SK-N-SH (cell line): ENCODE measurements around the gene DXO. TPM values are rescaled to one million over a fixed set of nuclear protein-coding genes. Genes with fewer than 3 reads are reported as not detected.

Experiments used
- CTCF ChIA-PET: fragments of 300-600, 350-600 bp; formaldehyde crosslinking; extraction: SDS; loops from one replicate; lab custom pipeline; 2021; lab: Yijun Ruan, JAX
- POLR2A ChIA-PET: fragments of 350-600 bp; sonication (Branson Sonifier 250); formaldehyde crosslinking; extraction: SDS; loops from one replicate; lab custom pipeline; 2020; ENCODE audit warnings: antibody characterized with exemption, inconsistent platforms; lab: Yijun Ruan, JAX
- DNase-seq: peaks from one replicate; pipeline ENCODE4 v3.0.0; 2012
- H2AFZ ChIP-seq: fragments of 200-600 bp; sonication (generic); 2 replicates; pipeline ENCODE4 v1.8.1; 2016; ENCODE audit warnings: antibody characterized with exemption, mild to moderate bottlenecking, low read depth
- H3F3A ChIP-seq: fragments of 200-600 bp; sonication (generic); replicated peaks from 2 replicates; pipeline ENCODE3; 2016; ENCODE audit warnings: antibody characterized with exemption, mild to moderate bottlenecking; ENCODE audit not compliant: insufficient read depth
- H3K27ac ChIP-seq, 2 experiments: fragments of 200-500 bp in 1 of 2; fragments of 200-600 bp in 1 of 2; sonication (Bioruptor generic) in 1 of 2; sonication (generic), shearing (Covaris generic) in 1 of 2; 2 replicates each; pipeline versions ENCODE4 v1.5.1 to v1.6.1; 2014 to 2016; ENCODE audit warnings: low read depth in 2 of 2, inconsistent platforms in 1 of 2, low read length in 1 of 2, mild to moderate bottlenecking in 1 of 2, mixed read lengths in 1 of 2
- H3K27me3 ChIP-seq: fragments of 200-600 bp; sonication (generic), shearing (Covaris generic); 2 replicates; pipeline ENCODE4 v1.6.1; 2016; ENCODE audit warnings: mixed run types; ENCODE audit not compliant: insufficient read depth
- H3K36me3 ChIP-seq, 2 experiments: fragments of 200-500 bp in 1 of 2; fragments of 200-600 bp in 1 of 2; sonication (Bioruptor generic) in 1 of 2; sonication (generic) in 1 of 2; replicated peaks in 1 of 2; 2 replicates each; pipeline versions ENCODE3 to v1.5.1; 2014 to 2016; ENCODE audit warnings: low read length in 1 of 2, mild to moderate bottlenecking in 1 of 2; ENCODE audit not compliant: insufficient read depth in 2 of 2, control insufficient read depth in 1 of 2
- H3K4me1 ChIP-seq, 2 experiments: fragments of 200-500 bp in 1 of 2; fragments of 200-600 bp in 1 of 2; sonication (Bioruptor generic) in 1 of 2; sonication (generic), shearing (Covaris generic) in 1 of 2; 2 replicates each; pipeline versions ENCODE4 v1.5.1 to v1.6.1; 2014 to 2016; ENCODE audit warnings: low read depth in 1 of 2, low read length in 1 of 2, mixed run types in 1 of 2; ENCODE audit not compliant: insufficient read depth in 2 of 2, control insufficient read depth in 1 of 2
- H3K4me2 ChIP-seq: fragments of 200-600 bp; sonication (generic), shearing (Covaris generic); 2 replicates; pipeline ENCODE4 v1.6.1; 2017; ENCODE audit warnings: mixed run types
- H3K4me3 ChIP-seq, 2 experiments: fragments of 200-500 bp in 1 of 2; fragments of 200-600 bp in 1 of 2; sonication (Bioruptor generic) in 1 of 2; sonication (generic), shearing (Covaris generic) in 1 of 2; 2 replicates each; pipeline versions ENCODE4 v1.5.1 to v1.8.1; 2014 to 2016; ENCODE audit warnings: low read depth in 2 of 2, inconsistent platforms in 1 of 2, low read length in 1 of 2, mild to moderate bottlenecking in 1 of 2, mixed read lengths in 1 of 2, moderate library complexity in 1 of 2
- H3K79me2 ChIP-seq: fragments of 200-600 bp; sonication (generic); 2 replicates; pipeline ENCODE4 v1.8.1; 2017; ENCODE audit warnings: mild to moderate bottlenecking; ENCODE audit not compliant: insufficient read depth
- H3K9ac ChIP-seq: fragments of 200-600 bp; sonication (generic); 2 replicates; pipeline ENCODE4 v1.6.1; 2017; ENCODE audit warnings: mixed run types
- H3K9me2 ChIP-seq: fragments of 200-600 bp; sonication (generic); 2 replicates; pipeline ENCODE4 v1.6.1; 2017; ENCODE audit warnings: mixed run types
- H3K9me3 ChIP-seq: fragments of 200-600 bp; sonication (generic); 2 replicates; pipeline ENCODE4 v1.6.1; 2017; ENCODE audit warnings: mixed run types, mild to moderate bottlenecking, moderate library complexity
- H4K20me1 ChIP-seq: fragments of 200-600 bp; sonication (generic); 2 replicates; pipeline ENCODE4 v1.6.1; 2017; ENCODE audit warnings: mild to moderate bottlenecking, mixed run types; ENCODE audit not compliant: insufficient read depth
- CHD2 ChIP-seq: fragments of 150-350 bp; IDR thresholded peaks from 2 replicates; pipeline ENCODE4 v1.6.1; 2018; ENCODE audit warnings: low read length; ENCODE audit not compliant: partially characterized antibody
- EP300 ChIP-seq, 2 experiments: IDR thresholded peaks; 2 replicates each; pipeline versions ENCODE4 v1.4.0 to v1.6.1; 2012; ENCODE audit warnings: borderline replicate concordance in 1 of 2, low read depth in 1 of 2, low read length in 1 of 2
- EZH2phosphoT487 ChIP-seq: fragments of 200-600 bp; sonication (generic); IDR thresholded peaks from 2 replicates; pipeline ENCODE4 v1.6.1; 2017; ENCODE audit warnings: low read depth, mixed run types, mild to moderate bottlenecking, antibody characterized with exemption, moderate library complexity, borderline replicate concordance
- FOXJ3 ChIP-seq: sonication (generic); formaldehyde crosslinking; IDR thresholded peaks from 2 replicates; pipeline ENCODE4 v1.5.1; 2020; ENCODE audit warnings: mild to moderate bottlenecking, missing genetic modification reagents
- FOXM1 ChIP-seq: IDR thresholded peaks from 2 replicates; pipeline ENCODE4 v1.4.0; 2012; ENCODE audit warnings: low read depth, mild to moderate bottlenecking
- MEF2A ChIP-seq: IDR thresholded peaks from 2 replicates; pipeline ENCODE4 v1.4.0; 2012; ENCODE audit warnings: low read depth, borderline replicate concordance
- NFIC ChIP-seq: IDR thresholded peaks from 2 replicates; pipeline ENCODE4 v1.4.0; 2012; ENCODE audit warnings: borderline replicate concordance
- POLR2AphosphoS5 ChIP-seq: IDR thresholded peaks from 2 replicates; pipeline ENCODE4 v1.6.1; 2012; ENCODE audit warnings: low read depth, low read length
- RAD21 ChIP-seq: IDR thresholded peaks from 2 replicates; pipeline ENCODE4 v1.6.1; 2012; ENCODE audit warnings: mild to moderate bottlenecking, low read length
- REST ChIP-seq: IDR thresholded peaks from 2 replicates; pipeline ENCODE4 v1.6.1; 2012; ENCODE audit warnings: mild to moderate bottlenecking, low read depth, low read length, moderate library complexity
- RFX5 ChIP-seq: IDR thresholded peaks from 2 replicates; pipeline ENCODE4 v1.6.1; 2012; ENCODE audit warnings: mild to moderate bottlenecking, improper control_type of control experiment, low read length
- SMC3 ChIP-seq: IDR thresholded peaks from 2 replicates; pipeline ENCODE4 v1.6.1; 2012; ENCODE audit warnings: low read depth, low read length, improper control_type of control experiment
- TCF12 ChIP-seq: IDR thresholded peaks from 2 replicates; pipeline ENCODE4 v1.4.0; 2012
- USF1 ChIP-seq: IDR thresholded peaks from 2 replicates; pipeline ENCODE4 v1.4.0; 2012; ENCODE audit warnings: low read depth, borderline replicate concordance
- USF2 ChIP-seq: fragments of 150-350 bp; IDR thresholded peaks from 2 replicates; pipeline ENCODE4 v1.6.1; 2017; ENCODE audit warnings: antibody characterized with exemption, low read length, low read depth, borderline replicate concordance
- WGBS: methylation state at CpG from one replicate; pipeline ENCODE4 v1.1.6; 2017; ENCODE audit warnings: low lambda C conversion rate; 5-methylcytosine and 5-hydroxymethylcytosine counted together
- polyA plus RNA-seq, 3 experiments: library from polyadenylated mRNA; depleted of rRNA; stranded (reverse); fragments of >200 nt; gene quantifications; 2 replicates each; pipeline ENCODE4 v1.2.3, GENCODE V29; 2012

Gene DXO
- polyA plus RNA-seq, 1 of the 3 experiments (the other 2 are of a cell fraction), result 25.3 TPM

DNA sequence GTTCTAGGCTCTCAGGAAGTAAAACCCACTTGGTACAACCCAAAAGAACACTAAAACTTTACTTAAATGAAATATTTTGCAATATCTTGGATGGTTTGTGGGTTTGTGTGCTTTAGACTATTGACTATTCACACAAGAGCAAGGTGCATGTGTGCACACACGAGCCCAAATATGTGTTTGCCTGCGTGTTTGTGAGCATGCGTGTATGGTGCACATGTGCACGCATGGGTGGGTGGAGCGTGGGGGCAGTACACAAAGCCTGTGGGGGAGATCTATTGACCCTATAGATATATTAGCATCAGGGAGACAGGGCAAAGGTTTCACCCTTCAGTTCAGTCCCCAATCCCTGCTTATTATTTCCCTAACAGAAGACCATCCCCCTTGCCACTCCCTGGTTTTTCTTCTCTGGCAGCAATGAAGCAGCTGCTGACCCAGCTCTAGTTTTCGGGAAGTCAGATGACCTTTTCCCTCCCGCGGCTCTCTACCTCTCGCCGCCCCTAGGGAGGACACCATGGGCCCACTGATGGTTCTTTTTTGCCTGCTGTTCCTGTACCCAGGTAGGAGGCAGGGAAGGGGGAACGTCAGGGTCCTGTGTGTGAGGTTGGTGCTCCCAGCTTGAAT lies 44.6 kb downstream of the DXO start, which contains the start of gene C2:
TSS of gene C2 (plus strand) at position 476 of the 621 bp plus-strand sequence. CDS start at position 512, 36 bp downstream.
- Histone ChIP-seq H3K4me1 (no peaks in the 10 kb centered on the region), H3K9ac (no peak within 1 kb of the TSS), H4K20me1 (no peaks in the 10 kb centered on the region), H3K27ac (no peak within 1 kb of the TSS), H3K9me2 (no peaks in the 10 kb centered on the region), H3K27me3 (no peaks in the 10 kb centered on the region), H3F3A (no peaks in the 10 kb centered on the region), H2AFZ (no peak within 1 kb of the TSS), H3K79me2 (no peaks in the 10 kb centered on the region), H3K4me2 (no peak within 1 kb of the TSS), H3K4me3 (no peak within 1 kb of the TSS), H3K9me3 (no peaks in the 10 kb centered on the region), H3K36me3 (no peaks in the 10 kb centered on the region)
- TF ChIP-seq NFIC, result no peak
- no peak for TF ChIP-seq EP300 (IDR thresholded peaks at IDR 0.05; ENCODE audit: borderline replicate concordance in 1 of 2, low read depth in 1 of 2, low read length in 1 of 2)
- TF ChIP-seq REST, result no peak
- TF ChIP-seq FOXM1, result no peak
- TF ChIP-seq EZH2phosphoT487, result no peak
- no peak for TF ChIP-seq USF2
- no peak for TF ChIP-seq CHD2
- no peak for TF ChIP-seq USF1
- TF ChIP-seq POLR2AphosphoS5, result no peak
- no peak for TF ChIP-seq RFX5
- no peak for TF ChIP-seq SMC3
- no peak for TF ChIP-seq MEF2A
- TF ChIP-seq RAD21, result no peak
- TF ChIP-seq FOXJ3 (CRISPR knock-in tag), result no peak
- no peak for TF ChIP-seq TCF12
- POLR2A ChIA-PET, result no interaction called here
- CTCF ChIA-PET, result no interaction called here
- no peak for DNase-seq
- 62% methylated on average over 11 of the region's 11 CpGs for WGBS
